ENCODE measurements around the gene NAA10.

The NAA10 gene

GRCh38 chrX:153927922-153928760 is 6.7 kb downstream of the NAA10 start:
- TF ChIP-seq YY1 (IDR thresholded peaks at IDR 0.05; ENCODE audit: low read depth) (no peak), TEAD4 (IDR thresholded peaks at IDR 0.05) (no peak), EP300 (IDR thresholded peaks at IDR 0.05; ENCODE audit: borderline replicate concordance) (peak; percentile 18; the same call in 1 of the 2 replicates), TCF12 (IDR thresholded peaks at IDR 0.05; ENCODE audit: low read depth) (peak; percentile 46), RAD21 (IDR thresholded peaks at IDR 0.05; ENCODE audit: low read depth) (peak; percentile 8; the same call in 1 of the 2 replicates), CREB1 (IDR thresholded peaks at IDR 0.05; ENCODE audit: low read depth) (no peak), TAF1 (IDR thresholded peaks at IDR 0.05; ENCODE audit: low read depth) (no peak), ZBTB7A (IDR thresholded peaks at IDR 0.05; ENCODE audit: low read depth) (no peak), EGR1 (IDR thresholded peaks at IDR 0.05) (no peak)
- TF ChIP-seq, protein P1, sequence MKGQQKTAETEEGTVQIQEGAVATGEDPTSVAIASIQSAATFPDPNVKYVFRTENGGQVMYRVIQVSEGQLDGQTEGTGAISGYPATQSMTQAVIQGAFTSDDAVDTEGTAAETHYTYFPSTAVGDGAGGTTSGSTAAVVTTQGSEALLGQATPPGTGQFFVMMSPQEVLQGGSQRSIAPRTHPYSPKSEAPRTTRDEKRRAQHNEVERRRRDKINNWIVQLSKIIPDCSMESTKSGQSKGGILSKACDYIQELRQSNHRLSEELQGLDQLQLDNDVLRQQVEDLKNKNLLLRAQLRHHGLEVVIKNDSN (IDR thresholded peaks at IDR 0.05): peak; percentile 94
- TF ChIP-seq, protein P2, sequence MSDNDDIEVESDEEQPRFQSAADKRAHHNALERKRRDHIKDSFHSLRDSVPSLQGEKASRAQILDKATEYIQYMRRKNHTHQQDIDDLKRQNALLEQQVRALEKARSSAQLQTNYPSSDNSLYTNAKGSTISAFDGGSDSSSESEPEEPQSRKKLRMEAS (IDR thresholded peaks at IDR 0.05): peak; percentile 60; the same call in 1 of the 2 replicates

- no peak for TF ChIP-seq CEBPB (IDR thresholded peaks at IDR 0.05)
- TF ChIP-seq TCF12 (IDR thresholded peaks at IDR 0.05; ENCODE audit: low read depth): no peak
- TF ChIP-seq, protein P2 (IDR thresholded peaks at IDR 0.05): no peak
- TF ChIP-seq TEAD4 (IDR thresholded peaks at IDR 0.05): no peak
Observed at GRCh38 chrX:153927672-153927921, 7.2 kb downstream of the NAA10 start.

DNA sequence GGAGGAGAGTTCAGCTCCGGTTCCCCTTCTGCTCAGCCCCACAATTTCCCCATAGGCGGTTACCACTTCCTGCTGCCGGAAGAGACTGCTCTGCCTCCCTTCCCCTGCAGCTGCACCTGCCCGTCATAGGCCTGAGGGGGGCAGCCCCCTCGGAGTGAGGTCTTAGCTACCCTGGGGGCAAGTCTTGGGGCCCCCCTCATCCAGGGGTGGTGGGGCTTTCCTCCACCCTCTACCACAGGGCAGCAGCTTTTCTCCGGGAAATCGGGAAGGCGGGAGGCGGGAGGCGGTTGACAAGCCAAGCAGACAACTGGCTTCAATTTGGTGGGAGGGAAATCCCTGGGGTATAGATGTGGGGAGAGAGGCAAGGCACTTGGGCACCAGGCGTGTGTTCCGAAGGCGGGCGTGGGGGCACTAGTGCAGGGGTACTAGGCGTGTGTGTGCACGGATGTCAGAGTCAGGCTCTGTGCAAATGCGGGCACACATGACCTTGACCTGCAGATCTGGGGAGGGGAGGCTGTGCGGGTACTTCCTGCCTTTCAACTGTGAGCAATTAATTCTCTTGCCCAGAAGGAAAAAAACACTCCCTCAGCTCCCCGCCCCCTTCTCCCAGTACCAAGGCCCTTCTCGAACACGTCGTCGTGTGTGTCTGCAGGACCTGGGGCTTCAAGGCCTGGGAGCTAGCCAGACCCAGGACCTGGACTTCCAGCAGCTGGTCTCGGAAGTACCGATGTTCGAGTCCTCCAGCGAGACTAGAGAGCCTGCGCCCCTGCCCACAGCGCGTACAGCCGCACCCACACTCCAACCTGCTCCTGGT is 7.8 kb downstream of the NAA10 start:
- no peak for TF ChIP-seq ZBTB7A (IDR thresholded peaks at IDR 0.05; ENCODE audit: low read depth)
- no peak for TF ChIP-seq EGR1 (IDR thresholded peaks at IDR 0.05)
- TF ChIP-seq, protein P1 (IDR thresholded peaks at IDR 0.05): no peak
- no peak for TF ChIP-seq TEAD4 (IDR thresholded peaks at IDR 0.05)
- no peak for TF ChIP-seq FOXM1 (IDR thresholded peaks at IDR 0.05; ENCODE audit: borderline replicate concordance, low read depth)
- TF ChIP-seq CREB1 (IDR thresholded peaks at IDR 0.05; ENCODE audit: low read depth): no peak
- no peak for TF ChIP-seq TCF12 (IDR thresholded peaks at IDR 0.05; ENCODE audit: low read depth)
- TF ChIP-seq CEBPB (IDR thresholded peaks at IDR 0.05): no peak
- no peak for TF ChIP-seq TAF1 (IDR thresholded peaks at IDR 0.05; ENCODE audit: low read depth)
- TF ChIP-seq, protein P2 (IDR thresholded peaks at IDR 0.05): no peak
- TF ChIP-seq, protein P3, sequence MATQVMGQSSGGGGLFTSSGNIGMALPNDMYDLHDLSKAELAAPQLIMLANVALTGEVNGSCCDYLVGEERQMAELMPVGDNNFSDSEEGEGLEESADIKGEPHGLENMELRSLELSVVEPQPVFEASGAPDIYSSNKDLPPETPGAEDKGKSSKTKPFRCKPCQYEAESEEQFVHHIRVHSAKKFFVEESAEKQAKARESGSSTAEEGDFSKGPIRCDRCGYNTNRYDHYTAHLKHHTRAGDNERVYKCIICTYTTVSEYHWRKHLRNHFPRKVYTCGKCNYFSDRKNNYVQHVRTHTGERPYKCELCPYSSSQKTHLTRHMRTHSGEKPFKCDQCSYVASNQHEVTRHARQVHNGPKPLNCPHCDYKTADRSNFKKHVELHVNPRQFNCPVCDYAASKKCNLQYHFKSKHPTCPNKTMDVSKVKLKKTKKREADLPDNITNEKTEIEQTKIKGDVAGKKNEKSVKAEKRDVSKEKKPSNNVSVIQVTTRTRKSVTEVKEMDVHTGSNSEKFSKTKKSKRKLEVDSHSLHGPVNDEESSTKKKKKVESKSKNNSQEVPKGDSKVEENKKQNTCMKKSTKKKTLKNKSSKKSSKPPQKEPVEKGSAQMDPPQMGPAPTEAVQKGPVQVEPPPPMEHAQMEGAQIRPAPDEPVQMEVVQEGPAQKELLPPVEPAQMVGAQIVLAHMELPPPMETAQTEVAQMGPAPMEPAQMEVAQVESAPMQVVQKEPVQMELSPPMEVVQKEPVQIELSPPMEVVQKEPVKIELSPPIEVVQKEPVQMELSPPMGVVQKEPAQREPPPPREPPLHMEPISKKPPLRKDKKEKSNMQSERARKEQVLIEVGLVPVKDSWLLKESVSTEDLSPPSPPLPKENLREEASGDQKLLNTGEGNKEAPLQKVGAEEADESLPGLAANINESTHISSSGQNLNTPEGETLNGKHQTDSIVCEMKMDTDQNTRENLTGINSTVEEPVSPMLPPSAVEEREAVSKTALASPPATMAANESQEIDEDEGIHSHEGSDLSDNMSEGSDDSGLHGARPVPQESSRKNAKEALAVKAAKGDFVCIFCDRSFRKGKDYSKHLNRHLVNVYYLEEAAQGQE (IDR thresholded peaks at IDR 0.05; ENCODE audit: low read depth): no peak
- TF ChIP-seq YY1 (IDR thresholded peaks at IDR 0.05; ENCODE audit: low read depth): no peak
- TF ChIP-seq EP300 (IDR thresholded peaks at IDR 0.05; ENCODE audit: borderline replicate concordance): no peak
- TF ChIP-seq RAD21 (IDR thresholded peaks at IDR 0.05; ENCODE audit: low read depth): no peak
- TF ChIP-seq NFIC (IDR thresholded peaks at IDR 0.05): no peak

GRCh38 chrX:153926552-153926857 is 8.3 kb downstream of the NAA10 start:
- TF ChIP-seq CREB1 (IDR thresholded peaks at IDR 0.05; ENCODE audit: low read depth) (no peak), NFIC (IDR thresholded peaks at IDR 0.05) (no peak), YY1 (IDR thresholded peaks at IDR 0.05; ENCODE audit: low read depth) (no peak), TCF12 (IDR thresholded peaks at IDR 0.05; ENCODE audit: low read depth) (no peak), TAF1 (IDR thresholded peaks at IDR 0.05; ENCODE audit: low read depth) (no peak), CEBPB (IDR thresholded peaks at IDR 0.05) (no peak), TEAD4 (IDR thresholded peaks at IDR 0.05) (no peak), EGR1 (IDR thresholded peaks at IDR 0.05) (no peak), EP300 (IDR thresholded peaks at IDR 0.05; ENCODE audit: borderline replicate concordance) (no peak), FOXM1 (IDR thresholded peaks at IDR 0.05; ENCODE audit: borderline replicate concordance, low read depth) (no peak), RAD21 (IDR thresholded peaks at IDR 0.05; ENCODE audit: low read depth) (no peak), ZBTB7A (IDR thresholded peaks at IDR 0.05; ENCODE audit: low read depth) (no peak)
- TF ChIP-seq, protein P2 (IDR thresholded peaks at IDR 0.05): no peak
- TF ChIP-seq, protein P3 (IDR thresholded peaks at IDR 0.05; ENCODE audit: low read depth): no peak
- TF ChIP-seq, protein P1 (IDR thresholded peaks at IDR 0.05): no peak

All from Ishikawa (cell line).